ENCODE results near the gene DTL.

Gene DTL

DNA sequence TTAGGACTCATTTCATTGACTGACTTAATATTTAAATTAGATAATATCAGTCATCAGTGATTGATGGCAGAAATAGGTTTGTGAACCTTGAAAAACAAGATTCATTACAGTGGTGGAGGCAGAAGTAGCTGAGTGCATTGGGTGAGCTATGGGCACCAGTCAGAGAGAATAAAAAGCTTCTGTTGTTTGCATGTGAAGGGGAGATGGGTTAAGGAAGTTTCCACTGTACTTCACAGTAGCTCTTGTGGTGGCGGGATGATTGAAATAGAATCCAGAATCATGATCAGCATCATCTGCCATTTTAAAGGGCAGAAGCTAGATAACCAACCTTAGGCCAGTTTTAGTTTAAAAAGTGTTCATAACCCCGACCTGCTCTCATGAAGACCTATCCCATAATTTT lies 66.2 kb downstream of the DTL start:
- Histone ChIP-seq H3K4me3 (ENCODE audit: low read depth, low read length) (no peak overlapping the region), H3K36me3 (ENCODE audit: control insufficient read depth, insufficient read depth, low read length) (peaks cover 3% of the 10 kb centered on the region), H3K4me1 (ENCODE audit: control insufficient read depth, insufficient read depth, low read length) (peaks cover 25% of the 10 kb centered on the region), H3K27me3 (ENCODE audit: control insufficient read depth, insufficient read depth, low read length) (no peaks in the 10 kb centered on the region), H3K9me3 (ENCODE audit: control insufficient read depth, insufficient read depth, low read length) (no peaks in the 10 kb centered on the region), H3K9ac (ENCODE audit: low read depth, low read length) (no peak overlapping the region)

DNA sequence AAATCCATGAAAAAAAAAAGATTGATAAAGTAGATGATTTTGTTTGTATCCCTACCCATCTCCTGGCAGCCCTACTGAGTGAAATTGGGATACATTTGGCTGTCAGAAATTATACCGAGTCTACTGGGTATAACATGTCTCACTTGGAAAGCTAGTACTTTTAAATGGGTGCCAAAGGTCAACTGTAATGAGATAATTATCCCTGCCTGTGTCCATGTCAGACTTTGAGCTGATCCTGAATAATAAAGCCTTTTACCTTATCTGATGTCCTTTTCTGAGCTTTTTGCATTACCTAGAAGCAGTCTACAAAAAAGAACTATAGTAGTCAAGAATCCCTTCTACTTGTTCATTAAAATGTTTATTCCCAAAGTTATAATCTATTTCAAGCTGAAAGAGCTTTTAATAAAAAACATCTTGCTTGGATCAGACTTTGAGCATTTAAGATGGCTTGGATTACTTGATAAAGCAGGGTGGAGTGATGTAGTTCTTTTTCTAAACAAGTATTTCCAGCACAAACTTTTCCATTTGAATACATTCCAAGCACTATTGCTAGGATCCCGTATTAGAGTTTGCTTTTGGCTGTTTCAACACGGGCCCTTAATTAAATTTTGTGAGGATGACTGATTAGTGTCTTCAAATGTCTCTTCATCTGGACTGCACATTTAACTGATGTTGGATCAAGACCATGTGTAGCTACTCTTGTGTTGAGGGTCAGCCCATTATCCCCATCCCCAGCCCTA lies 69.2 kb downstream of the DTL start:
- Histone ChIP-seq H3K27me3 (ENCODE audit: control insufficient read depth, insufficient read depth, low read length) (no peaks in the 10 kb centered on the region), H3K4me3 (ENCODE audit: low read depth, low read length) (no peak overlapping the region), H3K36me3 (ENCODE audit: control insufficient read depth, insufficient read depth, low read length) (peaks cover 3% of the 10 kb centered on the region), H3K4me1 (ENCODE audit: control insufficient read depth, insufficient read depth, low read length) (peaks cover 18% of the 10 kb centered on the region), H3K9ac (ENCODE audit: low read depth, low read length) (peak overlapping the region; percentile 2), H3K9me3 (ENCODE audit: control insufficient read depth, insufficient read depth, low read length) (no peaks in the 10 kb centered on the region)

DNA sequence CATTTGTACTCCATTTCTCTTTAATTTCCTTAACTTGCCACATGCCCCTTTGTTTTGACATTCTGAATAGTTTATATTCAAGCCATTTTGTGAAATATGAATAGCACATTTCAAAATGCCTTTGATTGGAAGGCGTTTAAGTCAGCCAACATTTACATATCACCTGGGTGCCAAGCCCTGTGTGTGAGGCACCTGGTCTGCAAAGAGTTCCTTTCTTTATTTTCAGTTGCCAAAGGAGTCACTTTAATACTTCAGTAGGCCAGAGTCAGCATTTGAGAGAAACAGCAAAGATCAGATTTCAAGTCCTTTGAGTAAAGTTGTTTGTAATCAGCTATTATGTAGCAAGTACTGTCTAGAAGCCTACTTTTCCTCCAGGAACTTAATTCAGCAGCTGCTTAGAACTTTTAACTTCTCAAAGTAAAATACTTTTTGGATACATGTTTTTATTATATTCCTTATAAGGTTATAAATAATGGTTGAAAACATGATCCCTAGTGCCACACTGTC lies 70.8 kb downstream of the DTL start:
- H3K36me3 ChIP-seq (ENCODE audit: control insufficient read depth, insufficient read depth, low read length): no peaks in the 10 kb centered on the region

DNA sequence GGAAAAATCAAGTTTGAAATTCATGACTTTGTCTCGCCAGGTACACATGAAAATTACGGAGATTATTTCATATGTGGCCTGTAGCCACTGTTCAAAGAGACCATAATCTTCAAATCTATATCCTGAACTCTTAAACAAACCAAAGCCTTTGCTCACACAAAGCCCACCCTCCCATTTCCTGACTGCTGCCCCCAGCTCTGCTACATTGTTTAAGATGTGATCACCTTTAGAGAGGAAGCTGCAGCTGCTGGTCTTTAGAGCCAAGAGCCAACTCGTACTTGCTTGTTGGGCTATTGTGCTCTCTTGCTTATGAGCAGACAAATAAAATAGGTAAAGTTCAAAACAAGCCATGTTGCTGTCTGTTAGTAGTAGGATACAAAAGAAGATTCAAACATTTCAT lies 71.9 kb downstream of the DTL start:
- Histone ChIP-seq H3K4me1 (ENCODE audit: control insufficient read depth, insufficient read depth, low read length) (peaks cover 18% of the 10 kb centered on the region), H3K27me3 (ENCODE audit: control insufficient read depth, insufficient read depth, low read length) (no peaks in the 10 kb centered on the region), H3K4me3 (ENCODE audit: low read depth, low read length) (no peak overlapping the region), H3K36me3 (ENCODE audit: control insufficient read depth, insufficient read depth, low read length) (no peaks in the 10 kb centered on the region), H3K9ac (ENCODE audit: low read depth, low read length) (no peak overlapping the region), H3K9me3 (ENCODE audit: control insufficient read depth, insufficient read depth, low read length) (no peaks in the 10 kb centered on the region)

More for the DNA sequence above, 70.8 kb downstream of the DTL start:
- Histone ChIP-seq H3K9ac (ENCODE audit: low read depth, low read length) (peak overlapping the region; percentile 48), H3K9me3 (ENCODE audit: control insufficient read depth, insufficient read depth, low read length) (no peaks in the 10 kb centered on the region), H3K27me3 (ENCODE audit: control insufficient read depth, insufficient read depth, low read length) (no peaks in the 10 kb centered on the region), H3K4me1 (ENCODE audit: control insufficient read depth, insufficient read depth, low read length) (peaks cover 18% of the 10 kb centered on the region), H3K4me3 (ENCODE audit: low read depth, low read length) (no peak overlapping the region)

DNA sequence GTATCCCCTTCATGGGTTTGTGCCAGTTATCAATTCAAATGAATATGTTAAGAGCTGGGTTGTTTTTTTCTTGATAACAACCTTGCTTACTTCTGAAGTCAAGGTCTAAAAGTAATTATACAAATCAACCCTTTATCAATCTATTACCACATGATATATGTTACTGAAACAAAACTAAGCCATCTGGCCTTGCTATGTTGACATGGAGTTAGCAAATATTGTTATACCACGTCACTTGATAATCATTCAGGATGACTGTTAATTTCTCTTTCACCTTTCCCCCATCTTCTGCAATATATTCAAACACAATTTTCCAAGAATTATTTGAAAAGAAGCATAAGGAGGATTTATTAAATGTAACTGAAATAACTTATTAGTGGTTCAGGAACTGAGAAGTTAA lies 72.6 kb downstream of the DTL start:
- Histone ChIP-seq H3K36me3 (ENCODE audit: control insufficient read depth, insufficient read depth, low read length) (no peaks in the 10 kb centered on the region), H3K9ac (ENCODE audit: low read depth, low read length) (no peak overlapping the region)

DNA sequence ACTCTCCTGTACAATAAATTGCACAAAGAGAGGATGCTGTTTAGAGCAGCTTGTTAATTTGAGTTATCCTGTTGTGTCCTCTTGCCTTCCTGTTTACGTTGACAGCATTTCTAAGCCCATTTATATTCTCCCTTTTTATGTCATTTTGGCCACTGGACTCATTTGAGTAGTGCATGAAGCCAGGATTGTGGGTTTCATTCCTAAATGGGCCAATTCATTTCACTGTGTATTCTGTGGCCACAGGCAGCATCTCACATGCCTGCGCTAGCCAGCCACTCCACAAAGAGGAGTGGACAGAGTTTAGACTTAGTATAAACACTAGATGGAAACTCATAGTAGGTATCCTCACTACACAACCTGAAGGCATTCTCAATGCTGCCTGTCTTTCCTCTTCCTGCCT lies 73.4 kb downstream of the DTL start:
- H3K9ac ChIP-seq (ENCODE audit: low read depth, low read length): no peak overlapping the region
- no peaks in the 10 kb centered on the region for H3K9me3 ChIP-seq (ENCODE audit: control insufficient read depth, insufficient read depth, low read length)
- H3K4me1 ChIP-seq (ENCODE audit: control insufficient read depth, insufficient read depth, low read length): peaks cover 18% of the 10 kb centered on the region
- H3K36me3 ChIP-seq (ENCODE audit: control insufficient read depth, insufficient read depth, low read length): no peaks in the 10 kb centered on the region
- no peak overlapping the region for H3K4me3 ChIP-seq (ENCODE audit: low read depth, low read length)
- no peaks in the 10 kb centered on the region for H3K27me3 ChIP-seq (ENCODE audit: control insufficient read depth, insufficient read depth, low read length)

More for the DNA sequence above, 72.6 kb downstream of the DTL start:
- H3K4me3 ChIP-seq (ENCODE audit: low read depth, low read length): no peak overlapping the region
- H3K27me3 ChIP-seq (ENCODE audit: control insufficient read depth, insufficient read depth, low read length): no peaks in the 10 kb centered on the region
- H3K4me1 ChIP-seq (ENCODE audit: control insufficient read depth, insufficient read depth, low read length): peaks cover 18% of the 10 kb centered on the region
- no peaks in the 10 kb centered on the region for H3K9me3 ChIP-seq (ENCODE audit: control insufficient read depth, insufficient read depth, low read length)

DNA sequence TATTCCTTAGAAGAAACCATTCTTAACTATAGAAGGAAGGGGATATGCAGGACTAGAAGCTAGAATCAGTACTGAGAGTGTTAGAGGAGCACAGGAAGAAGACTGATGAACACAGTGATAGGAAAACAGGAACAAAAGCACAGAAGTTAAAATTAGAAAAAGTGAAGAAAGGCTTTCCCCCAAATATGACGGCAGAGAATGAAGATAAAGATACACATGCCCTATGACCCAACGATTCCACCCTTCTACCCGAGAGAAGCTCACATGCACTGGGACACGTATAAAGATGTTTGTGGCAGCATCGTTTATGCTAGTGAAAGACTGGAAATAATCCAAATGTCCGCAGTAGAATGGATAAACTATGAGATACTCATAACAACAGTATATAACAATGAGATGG lies 74.2 kb downstream of the DTL start:
- Histone ChIP-seq H3K4me3 (ENCODE audit: low read depth, low read length) (no peak overlapping the region), H3K4me1 (ENCODE audit: control insufficient read depth, insufficient read depth, low read length) (peaks cover 18% of the 10 kb centered on the region), H3K27me3 (ENCODE audit: control insufficient read depth, insufficient read depth, low read length) (no peaks in the 10 kb centered on the region), H3K9ac (ENCODE audit: low read depth, low read length) (no peak overlapping the region), H3K36me3 (ENCODE audit: control insufficient read depth, insufficient read depth, low read length) (no peaks in the 10 kb centered on the region), H3K9me3 (ENCODE audit: control insufficient read depth, insufficient read depth, low read length) (no peaks in the 10 kb centered on the region)

DNA sequence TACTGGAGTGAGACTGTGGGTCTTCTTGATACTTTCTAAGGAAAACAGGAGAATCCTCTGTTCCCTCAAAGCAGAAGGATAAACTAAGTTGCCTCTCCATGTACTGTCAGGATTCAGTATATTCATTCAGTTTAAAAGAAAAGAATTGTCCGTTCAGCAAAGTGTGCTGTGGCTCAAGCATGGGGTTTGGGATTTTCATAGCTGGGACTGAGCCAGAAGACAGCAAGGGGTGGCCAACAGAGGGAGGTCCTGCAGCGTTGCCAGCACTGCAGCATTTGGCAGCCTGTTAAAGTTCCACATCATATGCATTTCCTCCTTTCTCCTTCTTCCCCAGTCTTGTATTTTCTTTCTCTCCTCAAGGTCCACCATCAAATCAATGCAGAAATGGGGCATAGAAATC lies 75.1 kb downstream of the DTL start:
- H3K4me1 ChIP-seq (ENCODE audit: control insufficient read depth, insufficient read depth, low read length): peaks cover 11% of the 10 kb centered on the region
- no peak overlapping the region for H3K9ac ChIP-seq (ENCODE audit: low read depth, low read length)
- no peaks in the 10 kb centered on the region for H3K9me3 ChIP-seq (ENCODE audit: control insufficient read depth, insufficient read depth, low read length)
- H3K4me3 ChIP-seq (ENCODE audit: low read depth, low read length): no peak overlapping the region
- no peaks in the 10 kb centered on the region for H3K27me3 ChIP-seq (ENCODE audit: control insufficient read depth, insufficient read depth, low read length)
- H3K36me3 ChIP-seq (ENCODE audit: control insufficient read depth, insufficient read depth, low read length): no peaks in the 10 kb centered on the region

DNA sequence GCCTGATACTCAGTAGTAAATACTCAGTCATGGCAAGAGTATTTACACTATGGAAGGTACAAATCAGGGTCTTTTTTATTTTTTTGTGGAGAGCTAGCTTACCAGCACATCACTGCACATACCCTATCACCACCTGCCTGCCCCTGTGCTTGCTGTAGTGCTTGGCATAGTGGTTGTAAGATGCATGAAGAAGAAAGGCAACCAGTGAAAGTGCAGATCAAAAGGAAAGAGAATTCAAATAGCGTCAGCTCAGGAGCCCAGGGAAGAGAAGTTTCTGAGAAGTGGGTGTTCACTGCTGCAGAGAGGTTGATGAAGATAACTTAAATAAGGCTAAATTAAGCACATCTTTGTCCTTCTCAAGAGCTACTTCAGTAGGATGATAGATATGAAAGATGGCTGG lies 76.0 kb downstream of the DTL start:
- no peaks in the 10 kb centered on the region for H3K36me3 ChIP-seq (ENCODE audit: control insufficient read depth, insufficient read depth, low read length)
- H3K4me3 ChIP-seq (ENCODE audit: low read depth, low read length): no peak overlapping the region
- H3K9ac ChIP-seq (ENCODE audit: low read depth, low read length): no peak overlapping the region
- no peaks in the 10 kb centered on the region for H3K27me3 ChIP-seq (ENCODE audit: control insufficient read depth, insufficient read depth, low read length)
- peaks cover 2% of the 10 kb centered on the region for H3K4me1 ChIP-seq (ENCODE audit: control insufficient read depth, insufficient read depth, low read length)
- no peaks in the 10 kb centered on the region for H3K9me3 ChIP-seq (ENCODE audit: control insufficient read depth, insufficient read depth, low read length)

DNA sequence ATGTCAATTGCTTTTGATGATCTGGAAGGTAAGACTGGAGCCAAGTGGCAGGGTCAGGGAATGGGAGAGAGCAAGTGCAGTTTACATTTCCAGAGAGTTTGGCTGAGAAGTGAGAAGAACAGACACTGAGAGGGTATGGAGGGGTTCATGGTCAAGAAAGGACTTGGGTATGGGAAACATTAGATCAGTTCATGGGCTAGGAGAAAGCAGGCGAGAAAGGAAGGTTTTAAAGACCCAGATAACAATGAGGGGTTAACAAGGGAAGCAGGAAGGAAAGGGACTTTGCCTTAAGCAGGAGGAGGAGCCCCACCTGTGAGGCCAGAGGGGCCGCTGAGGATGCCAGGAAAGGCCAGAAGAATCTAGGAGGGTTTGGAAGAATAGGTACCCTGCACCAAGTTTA lies 78.2 kb downstream of the DTL start:
- Histone ChIP-seq H3K36me3 (ENCODE audit: control insufficient read depth, insufficient read depth, low read length) (no peaks in the 10 kb centered on the region), H3K9me3 (ENCODE audit: control insufficient read depth, insufficient read depth, low read length) (no peaks in the 10 kb centered on the region)

DNA sequence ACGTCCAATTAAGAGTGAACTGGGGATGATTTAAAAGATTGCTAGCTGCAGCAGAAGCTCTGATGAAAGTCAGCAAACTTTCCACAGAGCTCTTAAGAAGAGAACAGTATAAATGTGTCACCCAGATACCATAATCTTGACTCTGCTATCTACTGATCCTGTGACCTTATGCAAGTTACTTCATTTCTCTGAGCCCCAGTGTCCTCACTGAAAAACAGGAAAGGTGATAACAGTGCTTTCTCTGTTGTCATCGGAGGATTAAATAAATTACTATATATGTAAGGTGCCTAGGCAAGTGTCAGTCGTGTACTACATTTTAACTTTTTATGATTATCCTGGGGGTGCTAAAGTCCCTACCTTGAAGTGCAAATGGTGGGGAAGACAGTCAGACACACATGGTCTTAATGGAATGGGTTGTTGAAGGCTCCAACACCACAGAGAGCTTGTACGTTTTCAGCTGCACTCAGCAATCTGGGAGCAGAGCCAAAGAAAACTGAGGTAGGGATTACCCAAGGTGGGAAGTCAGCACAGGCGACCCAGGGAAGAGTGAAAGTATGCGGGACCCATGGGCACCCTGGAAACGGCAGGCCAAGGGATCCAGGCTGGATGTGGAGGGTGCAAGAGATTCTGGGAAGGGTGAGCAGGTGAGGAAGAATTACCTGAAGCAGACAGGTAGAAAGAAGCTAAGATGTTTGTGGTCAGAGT lies 82.8 kb downstream of the DTL start:
- H3K27me3 ChIP-seq (ENCODE audit: control insufficient read depth, insufficient read depth, low read length): no peaks in the 10 kb centered on the region
- no peaks in the 10 kb centered on the region for H3K36me3 ChIP-seq (ENCODE audit: control insufficient read depth, insufficient read depth, low read length)
- no peak overlapping the region for H3K4me3 ChIP-seq (ENCODE audit: low read depth, low read length)
- H3K9me3 ChIP-seq (ENCODE audit: control insufficient read depth, insufficient read depth, low read length): no peaks in the 10 kb centered on the region
- H3K4me1 ChIP-seq (ENCODE audit: control insufficient read depth, insufficient read depth, low read length): no peaks in the 10 kb centered on the region
- no peak overlapping the region for H3K9ac ChIP-seq (ENCODE audit: low read depth, low read length)

More for the DNA sequence above, 78.2 kb downstream of the DTL start:
- Histone ChIP-seq H3K4me3 (ENCODE audit: low read depth, low read length) (no peak overlapping the region), H3K27me3 (ENCODE audit: control insufficient read depth, insufficient read depth, low read length) (no peaks in the 10 kb centered on the region), H3K4me1 (ENCODE audit: control insufficient read depth, insufficient read depth, low read length) (no peaks in the 10 kb centered on the region), H3K9ac (ENCODE audit: low read depth, low read length) (no peak overlapping the region)

DNA sequence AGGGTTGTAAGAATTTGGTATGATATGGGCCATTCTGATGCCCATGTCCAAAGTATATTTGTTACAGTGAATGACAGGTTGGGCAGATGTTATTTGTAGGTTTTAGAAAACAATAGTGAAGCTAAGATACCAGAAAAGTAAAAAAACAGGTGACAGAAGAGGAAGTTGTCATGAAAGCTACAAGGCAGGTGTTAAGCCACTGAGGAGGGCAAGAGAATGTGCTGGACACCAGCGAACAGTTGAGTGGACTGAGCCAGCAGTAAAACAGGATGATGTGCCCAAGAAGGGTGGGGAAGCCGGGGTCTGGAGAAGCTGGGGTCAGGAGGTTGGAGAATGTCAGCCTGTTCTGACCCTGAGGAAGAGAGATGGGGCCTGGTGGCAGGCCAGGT lies 83.3 kb downstream of the DTL start:
- H3K4me3 ChIP-seq (ENCODE audit: low read depth, low read length): no peak overlapping the region
- no peaks in the 10 kb centered on the region for H3K27me3 ChIP-seq (ENCODE audit: control insufficient read depth, insufficient read depth, low read length)
- no peaks in the 10 kb centered on the region for H3K9me3 ChIP-seq (ENCODE audit: control insufficient read depth, insufficient read depth, low read length)
- no peaks in the 10 kb centered on the region for H3K36me3 ChIP-seq (ENCODE audit: control insufficient read depth, insufficient read depth, low read length)
- H3K4me1 ChIP-seq (ENCODE audit: control insufficient read depth, insufficient read depth, low read length): no peaks in the 10 kb centered on the region
- no peak overlapping the region for H3K9ac ChIP-seq (ENCODE audit: low read depth, low read length)

Measured in iPS-15b (cell line).